CD4-positive, alpha-beta T cell treated with Interleukin-12 subunit alpha and Interleukin-12 subunit beta, for 1 hour (primary cell): ENCODE measurements around the gene KICS2.
"Not testable (repeated sequence)": the region's sequence is repeated elsewhere in the genome, so short reads cannot be mapped to it uniquely, and the experiment has no call there.

Experiments used
- DNase-seq: peaks from one replicate; pipeline ENCODE4 v3.0.0-alpha.2; 2020

KICS2 gene

GRCh38 chr12:64212119-64212746 is 9.9 kb downstream of the KICS2 start:
- no peak for DNase-seq

GRCh38 chr12:64207453-64207852 is 14.6 kb downstream of the KICS2 start:
- no peak for DNase-seq

GRCh38 chr12:64205542-64205941 is 16.6 kb downstream of the KICS2 start:
- DNase-seq = no peak

GRCh38 chr12:64203775-64204174 is 18.3 kb downstream of the KICS2 start:
- DNase-seq = no peak

- no peak for DNase-seq
Measured at GRCh38 chr12:64203036-64203435, 19.1 kb downstream of the KICS2 start.

- not testable (repeated sequence) for DNase-seq
Measured at GRCh38 chr12:64195841-64196240, 26.3 kb downstream of the KICS2 start.

GRCh38 chr12:64194333-64195149 is 27.6 kb downstream of the KICS2 start:
- no peak for DNase-seq

GRCh38 chr12:64193931-64194330 is 28.2 kb downstream of the KICS2 start:
- DNase-seq = no peak

GRCh38 chr12:64192644-64193444 is 29.3 kb downstream of the KICS2 start:
- no peak for DNase-seq

- no peak for DNase-seq
Measured at GRCh38 chr12:64190140-64190539, 32.0 kb downstream of the KICS2 start.

- DNase-seq = no peak
Measured at GRCh38 chr12:64189530-64189929, 32.6 kb downstream of the KICS2 start.

- DNase-seq = no peak
Measured at GRCh38 chr12:64187794-64188193, 34.3 kb downstream of the KICS2 start.

- DNase-seq = no peak
Measured at GRCh38 chr12:64187370-64187769, 34.7 kb downstream of the KICS2 start.

GRCh38 chr12:64186789-64187188 is 35.3 kb downstream of the KICS2 start:
- DNase-seq = no peak

- DNase-seq = no peak
Measured at GRCh38 chr12:64184216-64184615, 37.9 kb downstream of the KICS2 start.

- no peak for DNase-seq
Measured at GRCh38 chr12:64181430-64182291, 40.4 kb downstream of the KICS2 start.

- no peak for DNase-seq
Measured at GRCh38 chr12:64180951-64181350, 41.1 kb downstream of the KICS2 start.

- no peak for DNase-seq
Measured at GRCh38 chr12:64178122-64178521, 44.0 kb downstream of the KICS2 start.

GRCh38 chr12:64177001-64177400 is 45.1 kb downstream of the KICS2 start:
- no peak for DNase-seq

GRCh38 chr12:64175254-64175945 is 46.7 kb downstream of the KICS2 start:
- no peak for DNase-seq

- no peak for DNase-seq
Measured at GRCh38 chr12:64173456-64173855, 48.6 kb downstream of the KICS2 start.
